Occipital lobe (tissue), 2 donors: ENCODE results near the gene NGEF. TPM values are rescaled to one million over a fixed set of nuclear protein-coding genes. Genes with fewer than 3 reads are reported as not detected.

Source experiments
- DNase-seq: peaks from one replicate; lab custom pipeline; 2025; lab: John Stamatoyannopoulos, UW
- total RNA-seq: library from RNA; depleted of rRNA; stranded (reverse); fragments of >200 nt; gene quantifications from one replicate; pipeline ENCODE4 v1.2.3, GENCODE V29; 2014

Gene NGEF
- total RNA-seq, 1 donor from 2014 or later: 22.8 TPM

DNA sequence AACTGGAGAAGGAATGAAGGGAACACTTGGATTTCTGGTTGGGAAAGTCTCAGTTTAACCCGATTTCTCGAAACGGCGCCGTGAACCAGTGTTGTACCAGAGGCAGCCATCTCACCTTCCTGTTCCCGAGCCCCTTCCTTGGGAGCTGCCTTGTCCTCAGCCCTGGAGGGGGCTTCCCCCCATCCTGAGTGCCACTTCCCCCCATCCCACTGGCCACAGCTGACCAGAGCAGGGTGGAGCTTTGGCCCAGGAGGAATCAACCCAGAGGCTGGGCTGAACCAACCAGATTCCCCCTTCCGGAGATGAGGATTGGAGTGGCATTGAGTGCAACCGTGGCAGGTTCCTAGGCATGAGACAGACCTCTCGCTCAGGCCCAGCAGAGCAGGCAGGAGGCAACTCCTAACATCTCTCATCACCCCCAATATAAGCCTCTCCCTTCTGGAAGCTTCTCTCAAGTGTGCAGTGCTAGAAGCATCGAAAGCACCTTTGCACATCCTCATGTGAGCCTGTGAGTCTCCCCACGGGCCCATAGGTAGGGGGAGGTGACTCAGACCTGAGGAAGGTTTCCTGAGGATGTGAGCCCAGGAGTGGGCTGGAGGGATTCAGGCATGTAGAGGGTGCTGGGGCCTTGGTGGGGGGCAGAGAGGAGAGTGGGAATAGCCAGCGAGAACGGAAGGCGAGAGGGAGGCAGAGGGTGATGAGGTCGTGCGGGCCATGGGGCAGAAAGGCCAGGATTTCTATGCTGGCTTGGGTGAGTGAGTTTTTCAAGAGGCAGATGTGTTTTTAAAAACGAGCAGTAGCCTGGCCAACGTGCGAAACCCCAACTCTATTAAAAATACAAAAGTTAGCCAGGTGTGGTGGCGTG lies 11.9 kb downstream of the NGEF start:
- no peak for DNase-seq

DNA sequence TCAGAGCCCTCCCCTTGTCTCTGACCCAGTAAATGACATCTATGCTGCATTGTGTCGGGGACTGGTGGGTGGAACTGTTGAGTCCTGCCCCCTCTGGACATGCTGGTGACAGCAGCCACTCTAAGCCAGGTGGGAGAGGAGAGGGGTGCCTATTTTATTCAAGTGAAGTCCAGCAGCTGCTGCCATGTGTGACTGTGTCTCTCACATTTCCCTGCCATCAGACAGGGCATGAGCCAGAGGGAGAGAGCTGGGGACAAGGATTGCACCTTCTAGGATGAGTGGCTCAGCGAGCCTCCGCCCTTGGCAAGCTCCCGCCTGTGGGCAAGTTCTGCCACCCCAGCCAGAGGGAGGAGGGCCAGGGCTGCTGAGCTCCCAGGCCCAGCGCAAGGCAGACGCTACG lies 13.7 kb downstream of the NGEF start:
- DNase-seq: no peak

DNA sequence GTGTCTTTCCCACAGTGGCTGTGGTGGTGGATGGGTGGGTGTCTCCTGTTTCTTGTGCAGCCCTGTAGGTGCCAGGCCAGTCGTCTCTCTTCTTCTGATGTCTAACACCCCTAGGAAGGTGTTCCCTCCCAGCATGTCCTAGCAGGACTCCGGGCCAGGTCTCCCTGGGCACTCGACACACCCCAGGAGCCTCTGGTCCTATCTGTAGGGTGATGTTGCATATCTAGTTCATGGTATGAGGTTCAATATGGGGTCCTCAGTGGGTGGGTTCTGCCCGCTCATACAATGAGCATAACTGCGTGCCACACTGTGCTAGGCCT lies 14.4 kb downstream of the NGEF start:
- no peak for DNase-seq

DNA sequence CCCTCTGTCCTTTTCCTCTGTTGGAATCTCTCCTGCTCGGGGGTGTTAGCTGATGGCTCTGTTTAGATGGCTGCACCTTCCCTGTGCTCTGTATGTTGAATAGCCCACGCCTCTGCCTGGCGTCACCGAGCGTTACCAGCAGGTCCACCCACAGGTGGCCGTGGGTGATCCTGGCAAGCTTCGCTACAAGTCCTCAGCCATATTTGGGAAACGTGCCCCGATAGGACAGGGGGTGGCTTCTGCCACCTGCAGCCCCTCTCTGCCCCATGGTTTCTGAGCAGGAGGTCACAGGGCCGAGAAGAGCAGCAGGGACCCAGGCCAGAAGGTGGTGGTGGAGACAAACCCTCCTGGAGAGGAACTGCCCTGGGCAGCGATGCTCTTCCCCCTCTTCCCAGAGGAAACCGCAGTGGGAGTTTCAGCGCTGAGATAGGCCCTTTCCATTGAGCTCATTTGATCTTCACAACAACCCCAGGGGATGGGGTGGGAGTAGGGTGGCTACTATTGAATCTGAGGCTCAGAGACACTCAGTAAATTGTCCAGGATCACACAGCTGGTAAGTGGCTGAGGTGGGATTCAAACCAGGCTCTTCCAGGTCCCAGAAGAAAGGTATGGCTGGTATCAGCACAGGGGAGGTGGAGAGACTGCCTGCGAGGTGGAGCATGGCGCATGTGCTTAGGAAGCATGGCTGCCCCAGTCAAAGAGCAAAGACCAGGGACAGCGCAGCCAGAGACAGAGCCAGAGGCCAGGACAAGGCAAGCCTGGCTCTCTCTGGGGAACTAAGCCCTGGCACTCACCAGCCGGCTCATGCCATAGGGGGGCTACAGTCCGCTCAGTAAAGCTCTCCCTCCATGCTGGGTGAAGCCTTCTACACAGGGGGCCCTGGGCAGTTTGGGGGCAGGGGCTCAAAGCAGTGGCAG lies 15.0 kb downstream of the NGEF start:
- peak; percentile 33 for DNase-seq

DNA sequence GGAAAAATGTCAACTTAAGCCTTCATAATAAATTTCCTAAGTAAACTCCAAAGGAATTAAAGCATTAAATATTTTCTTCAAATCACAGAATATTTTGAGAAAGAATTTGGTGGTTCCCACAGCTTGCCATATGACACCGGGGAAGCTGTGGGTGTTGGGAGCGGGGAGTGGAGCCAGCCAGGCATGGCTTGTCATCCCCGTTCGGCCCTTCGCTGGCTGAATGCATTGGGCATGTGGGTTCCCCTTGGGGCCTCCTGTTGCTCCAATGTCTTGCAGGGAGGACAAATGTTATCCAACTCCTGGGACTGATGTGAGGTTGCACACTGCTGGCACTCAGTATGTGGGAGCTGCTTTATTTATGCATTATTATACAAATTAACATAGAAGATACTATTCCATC lies 18.6 kb downstream of the NGEF start:
- no peak for DNase-seq

DNA sequence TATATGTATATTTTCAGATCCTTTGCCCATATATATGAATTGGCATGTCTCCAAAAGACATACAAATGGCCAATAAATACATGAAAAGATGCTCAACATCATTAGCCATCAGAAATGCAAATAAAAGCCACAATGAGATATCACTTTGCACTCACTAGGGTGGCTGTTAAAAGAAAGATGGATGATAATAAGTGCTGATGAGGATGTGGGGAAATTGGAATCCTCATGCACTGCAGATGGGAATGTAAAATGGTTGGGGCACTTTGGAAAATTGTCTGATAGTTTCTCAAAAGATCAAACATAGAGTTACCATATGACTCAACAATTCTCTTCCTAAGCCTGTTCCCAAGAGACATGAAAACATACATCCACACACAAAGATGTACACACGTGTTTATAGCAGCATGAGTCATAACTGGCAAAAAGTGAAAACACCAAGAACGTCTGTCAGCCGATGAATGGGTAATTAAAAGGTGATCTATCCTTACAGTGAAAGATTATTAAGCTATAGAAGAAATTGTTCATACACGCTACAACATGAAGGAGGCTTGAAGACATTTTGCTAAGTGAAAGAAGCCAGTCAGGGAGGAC lies 19.7 kb downstream of the NGEF start:
- no peak for DNase-seq

DNA sequence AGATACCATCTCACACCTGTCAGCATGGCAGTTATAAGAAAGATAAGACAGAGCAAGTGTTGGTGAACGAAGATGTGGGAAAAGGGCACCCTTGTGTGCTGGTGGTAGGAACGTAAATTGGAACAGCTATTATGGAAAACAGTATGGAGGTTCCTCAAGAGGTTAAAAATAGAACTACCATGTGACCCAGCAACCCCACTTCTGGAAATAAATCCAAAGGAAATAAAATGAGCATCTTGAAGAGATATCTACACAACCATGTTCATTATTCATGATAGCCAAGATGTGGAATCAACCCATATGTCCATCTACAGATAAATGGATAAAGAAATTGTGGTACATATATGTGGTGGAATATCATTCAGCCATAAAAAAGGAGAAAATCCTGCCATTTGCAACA lies 26.9 kb downstream of the NGEF start:
- DNase-seq: no peak

DNA sequence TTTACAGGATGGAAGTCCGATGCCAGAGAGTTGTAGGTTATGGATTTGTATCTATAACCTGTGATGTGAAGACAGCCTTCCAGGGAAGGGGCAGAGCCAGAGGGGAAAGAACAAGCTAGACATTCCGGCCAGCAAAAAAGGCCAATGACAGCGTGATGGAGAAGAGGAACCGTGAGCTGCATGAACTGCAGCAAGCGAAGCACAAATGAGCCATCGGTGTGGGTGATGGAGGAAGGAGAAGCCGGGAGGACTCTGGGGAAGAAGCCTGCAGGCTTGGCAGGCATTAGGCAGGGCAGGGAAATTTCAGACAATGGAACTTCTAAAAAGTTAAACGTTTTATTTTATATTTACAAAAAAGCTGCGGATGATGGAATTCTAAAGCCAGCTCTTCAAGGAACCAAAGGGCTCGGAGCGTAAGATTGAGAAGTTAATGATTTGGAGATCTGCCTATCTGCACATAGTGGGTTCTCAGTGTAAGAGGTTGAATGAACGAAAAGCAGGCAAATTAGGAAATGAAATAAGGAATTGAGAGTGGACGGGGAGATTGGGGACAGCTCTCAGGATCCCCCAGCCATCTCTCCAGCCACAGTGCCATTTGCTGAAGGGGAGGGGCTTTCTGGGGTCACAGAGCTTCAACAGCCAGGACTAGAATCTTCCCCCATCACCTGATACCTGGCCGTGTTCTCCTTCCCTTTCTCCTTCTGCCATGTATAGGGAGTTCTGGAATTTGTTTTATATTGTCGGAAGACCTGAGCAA lies 28.4 kb downstream of the NGEF start:
- no peak for DNase-seq

DNA sequence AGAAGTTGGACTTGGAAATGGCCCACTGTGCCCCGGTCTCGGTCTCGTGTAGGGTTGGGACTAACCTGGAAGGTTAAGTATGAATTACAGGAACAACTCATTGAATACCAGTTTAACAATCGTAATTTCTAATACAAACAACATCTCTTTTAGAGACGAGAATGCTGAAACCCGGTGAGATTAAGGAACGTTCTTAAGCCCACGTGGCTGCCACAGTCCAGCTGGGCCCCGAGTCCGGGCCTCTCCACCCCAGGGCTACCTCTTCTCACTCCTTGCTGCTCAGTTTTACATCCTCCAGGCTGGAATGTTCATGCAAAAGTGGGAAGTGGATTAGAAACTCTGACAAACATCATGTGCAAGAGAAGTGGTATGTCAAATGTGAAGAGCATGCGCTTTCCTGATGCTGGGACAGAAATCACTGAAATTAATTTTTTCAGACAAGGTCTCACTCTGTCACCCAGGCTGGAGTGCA lies 29.4 kb downstream of the NGEF start:
- DNase-seq: no peak

DNA sequence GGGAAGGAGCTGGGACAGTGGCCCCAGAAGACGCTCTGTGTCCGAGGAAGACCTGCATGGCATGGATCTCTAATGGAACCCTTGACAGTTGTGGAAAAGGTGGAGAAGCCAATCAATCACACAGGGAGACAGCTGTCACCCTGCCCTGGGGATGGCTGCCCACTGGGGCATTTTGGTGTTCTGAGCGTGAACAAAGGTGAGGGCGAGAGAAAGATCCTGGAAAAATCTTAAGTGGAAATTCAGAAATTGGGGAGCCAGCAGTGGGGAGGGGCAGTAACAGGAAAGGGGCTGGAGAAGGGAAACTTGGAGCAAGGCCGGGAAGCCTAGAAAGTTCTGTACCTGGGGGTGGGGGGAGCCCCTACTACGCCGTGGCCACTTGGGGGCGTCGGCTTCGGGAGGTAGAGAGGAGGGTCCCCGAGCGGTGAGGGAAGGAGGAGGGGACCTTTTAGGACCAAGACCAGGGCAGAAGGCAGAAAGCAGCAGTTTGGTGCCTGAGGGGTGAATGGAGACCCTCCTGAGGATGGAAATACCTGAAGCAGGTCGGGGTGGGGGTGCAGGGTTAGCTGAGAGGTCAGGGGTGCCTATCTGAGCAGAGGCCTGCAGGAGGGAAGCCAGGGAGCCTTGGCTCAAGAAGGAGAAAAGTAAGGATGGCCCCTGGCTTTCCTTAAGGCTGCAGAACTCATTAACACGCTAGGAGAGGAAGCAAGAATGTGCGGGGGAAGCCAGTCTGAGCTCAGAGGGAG lies 30.0 kb downstream of the NGEF start:
- no peak for DNase-seq

DNA sequence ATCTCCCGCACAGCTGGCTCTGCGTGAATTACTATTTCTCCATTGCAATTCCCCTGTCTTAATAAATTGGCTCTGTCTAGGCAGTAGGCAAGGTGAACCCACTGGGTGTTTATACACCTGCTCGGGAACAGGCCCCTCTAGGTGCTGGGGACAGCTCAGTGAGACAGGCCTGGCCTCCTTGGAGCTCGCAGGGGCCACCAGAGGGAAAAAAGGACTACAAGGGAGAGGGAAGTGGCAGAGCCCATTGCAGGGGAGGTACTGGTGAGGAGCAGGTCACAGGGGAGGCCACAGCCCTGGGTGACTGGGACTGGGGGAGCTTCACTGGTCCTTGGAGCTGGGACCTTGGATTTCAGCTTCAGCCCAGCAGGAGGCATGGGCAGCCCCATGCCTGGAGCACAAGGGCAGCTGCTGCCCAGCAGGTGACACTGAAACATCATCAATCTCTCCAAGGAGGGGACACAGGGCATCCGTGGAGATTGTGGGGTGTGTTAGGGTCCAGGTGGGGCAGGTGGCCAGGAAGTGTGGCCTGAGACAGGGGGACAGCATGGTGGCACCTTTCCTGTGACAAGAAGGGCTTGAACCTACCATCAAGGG lies 31.2 kb downstream of the NGEF start:
- DNase-seq: no peak

DNA sequence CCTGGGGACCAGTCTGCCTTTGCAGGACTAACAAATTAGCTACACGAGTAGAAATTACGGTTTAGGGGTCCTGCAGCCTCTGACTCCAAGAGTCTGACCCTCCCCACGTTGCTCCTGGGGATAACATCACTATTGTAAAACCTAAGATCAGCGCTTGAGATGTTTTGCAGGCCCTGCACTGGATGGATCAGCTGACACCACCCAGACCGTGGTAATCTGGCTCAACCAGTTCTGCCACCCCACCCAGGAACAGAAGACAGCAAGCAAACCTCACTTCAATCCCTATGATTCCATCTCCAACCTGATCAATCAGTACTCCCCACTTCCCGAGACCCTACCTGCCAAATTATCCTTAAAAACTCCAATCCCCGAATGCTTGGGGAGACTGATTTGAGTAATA lies 31.7 kb downstream of the NGEF start:
- no peak for DNase-seq

DNA sequence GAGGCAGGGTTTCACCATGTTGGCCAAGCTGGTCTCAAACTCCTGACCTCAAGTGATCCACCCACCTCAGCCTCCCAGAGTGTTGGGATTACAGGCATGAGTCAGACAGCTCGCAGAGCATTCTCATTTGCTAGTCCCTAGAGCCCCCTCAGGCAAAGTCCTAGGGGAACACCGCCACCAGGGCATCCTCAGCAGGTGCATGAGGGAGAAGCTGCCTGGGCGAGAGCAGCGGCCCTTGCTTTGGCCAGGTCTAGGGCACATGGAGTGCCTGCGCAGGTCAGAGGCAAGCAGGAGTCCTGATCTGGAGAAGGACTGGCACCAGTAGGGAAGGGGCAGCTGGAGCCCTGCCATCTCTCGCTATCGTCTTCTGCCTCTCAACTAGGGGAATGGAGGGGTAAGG lies 32.4 kb downstream of the NGEF start:
- no peak for DNase-seq

DNA sequence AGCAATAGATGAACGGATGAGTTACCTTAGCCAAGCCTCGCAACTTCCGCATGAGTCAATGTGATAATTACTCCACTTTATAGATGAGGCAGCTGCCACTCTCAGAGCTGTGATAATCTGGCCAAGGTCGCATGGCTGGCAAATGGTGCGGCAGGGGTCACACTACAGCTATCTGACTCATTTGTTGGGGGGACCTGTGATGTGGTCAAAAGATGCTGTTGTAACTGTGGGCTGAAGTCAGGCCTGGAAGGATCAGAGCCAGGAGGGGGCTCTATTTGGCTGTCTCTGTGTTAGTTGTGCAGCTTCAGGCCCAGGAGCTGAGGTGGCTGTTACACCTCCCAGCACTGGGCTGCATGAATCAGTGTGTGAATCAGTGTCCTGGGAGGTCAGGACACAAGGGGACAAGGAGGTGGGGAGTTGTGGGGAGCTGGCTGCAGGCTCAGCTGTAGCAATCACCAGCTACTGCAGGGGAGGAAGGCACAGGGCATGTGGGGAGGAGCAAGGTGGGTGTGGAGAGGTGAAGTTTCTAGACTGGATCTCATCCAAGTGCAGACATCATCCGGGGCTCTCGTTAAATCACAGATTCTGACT lies 33.1 kb downstream of the NGEF start:
- no peak for DNase-seq

DNA sequence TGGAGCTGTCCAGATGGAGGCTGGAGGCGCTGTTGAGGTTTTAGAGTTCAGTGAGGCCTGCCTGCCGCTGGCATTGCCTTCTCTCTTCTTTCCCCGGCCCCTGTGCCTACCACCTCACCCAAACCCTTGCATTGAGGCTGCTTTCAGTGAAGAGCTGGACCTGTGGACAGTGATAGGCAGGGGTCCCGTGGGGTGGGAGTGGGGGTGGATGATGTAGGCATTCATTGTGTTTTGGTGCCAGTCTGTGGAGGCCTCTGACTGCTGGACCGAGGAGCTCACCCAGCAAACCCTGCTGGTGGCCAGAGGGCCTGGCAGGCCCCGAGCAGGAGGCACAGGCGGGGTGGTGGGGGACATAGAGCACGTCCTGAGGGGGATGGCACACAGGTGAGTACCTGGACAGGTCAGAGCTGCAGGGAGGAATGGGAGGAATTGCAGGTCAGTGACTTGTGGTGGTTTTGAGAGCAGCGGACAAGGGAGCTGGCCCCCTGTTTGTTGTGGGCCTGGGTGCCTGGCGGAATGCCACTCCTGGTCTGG lies 35.6 kb downstream of the NGEF start:
- no peak for DNase-seq

DNA sequence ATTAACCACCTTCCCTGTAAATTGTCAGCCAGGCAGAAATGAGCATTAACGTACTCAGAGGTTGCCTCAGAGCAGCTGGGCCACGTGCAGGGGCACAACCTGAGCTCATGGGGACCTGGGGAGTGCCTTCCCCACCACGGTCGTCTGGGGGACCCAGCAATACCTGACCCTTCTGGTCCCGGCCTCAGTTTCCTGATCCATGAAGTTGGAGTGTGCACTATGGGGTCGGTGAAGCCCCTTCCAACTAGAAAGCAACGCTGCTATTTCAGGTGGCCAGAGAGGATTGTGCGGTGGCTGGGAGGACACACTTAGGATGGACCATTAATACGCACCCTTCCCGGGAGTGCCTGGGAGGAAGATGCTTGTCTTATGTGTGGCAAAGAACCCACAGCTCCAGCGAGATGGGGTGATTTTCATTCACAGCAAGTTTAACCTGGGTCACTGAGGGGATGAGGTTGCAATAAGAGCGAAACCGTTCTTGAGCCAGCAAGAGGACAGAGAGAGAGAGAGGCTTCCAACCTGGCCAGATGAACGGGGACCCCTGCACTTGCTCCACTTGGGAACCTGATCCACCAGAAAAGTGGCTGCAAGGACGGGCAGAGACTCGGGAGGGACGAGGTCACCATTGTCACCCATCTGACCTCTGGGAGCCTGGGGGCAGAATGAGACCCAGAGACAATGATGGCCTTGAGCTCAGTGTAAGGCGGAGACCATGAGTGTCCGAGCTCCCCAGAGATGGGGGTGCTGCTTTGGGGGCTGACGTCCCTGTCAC lies 36.2 kb downstream of the NGEF start:
- no peak for DNase-seq

DNA sequence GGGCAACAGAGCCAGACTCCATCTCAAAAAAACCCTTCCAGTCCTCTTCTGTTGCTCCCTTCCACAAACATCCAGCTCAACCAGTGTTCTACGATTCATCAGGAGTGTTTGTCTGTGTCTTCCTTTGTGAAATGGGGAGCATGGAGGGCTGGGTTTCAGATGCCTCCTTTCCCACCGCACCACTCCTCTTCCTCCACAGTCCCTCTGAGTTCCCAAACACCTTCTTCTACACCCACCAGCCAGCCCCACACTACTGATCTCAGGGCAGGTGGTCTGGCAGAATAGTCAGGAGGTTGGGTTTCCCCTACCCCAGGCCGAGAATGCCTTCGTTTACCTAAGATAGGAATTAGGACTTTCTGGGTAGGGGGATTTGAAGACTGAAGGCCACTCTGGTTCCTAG lies 36.9 kb downstream of the NGEF start:
- DNase-seq: no peak

DNA sequence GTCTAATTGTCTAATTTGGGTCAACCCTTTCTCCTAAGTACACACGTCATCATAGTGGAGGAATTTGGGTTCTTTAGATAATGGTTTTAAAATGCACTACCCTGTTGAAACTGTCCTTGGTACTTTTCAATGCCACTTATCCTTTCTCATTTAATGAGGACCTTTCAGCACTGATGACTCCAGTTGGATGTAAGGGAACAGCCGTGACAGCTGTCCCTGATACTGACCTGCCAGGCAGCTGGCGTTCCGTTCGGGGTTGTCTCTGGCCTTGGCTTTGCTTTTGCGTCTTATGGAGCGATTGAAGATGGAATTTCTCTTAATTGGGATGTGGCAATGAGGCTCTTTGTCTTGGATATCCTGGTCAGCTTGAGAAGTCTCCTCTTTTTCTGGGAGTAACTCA lies 38.7 kb downstream of the NGEF start:
- no peak for DNase-seq

DNA sequence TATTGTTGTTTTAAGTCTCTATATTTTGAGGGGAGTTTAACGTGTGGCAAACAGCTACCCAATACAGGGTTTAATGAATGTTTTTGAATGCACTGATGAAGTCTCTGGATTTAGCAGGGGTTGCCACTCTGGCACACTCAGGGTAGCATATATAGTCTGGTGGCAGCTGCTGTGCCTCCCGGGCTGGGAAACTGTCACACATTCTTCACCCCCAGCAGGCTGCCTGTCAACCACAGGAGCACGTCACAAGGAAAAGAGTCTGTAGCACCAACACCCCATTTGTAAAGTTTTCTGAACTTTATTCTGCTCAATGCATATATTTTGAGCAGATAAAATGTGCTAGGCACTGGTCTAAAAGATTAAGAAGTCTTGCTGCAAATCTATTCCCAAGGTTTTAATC lies 39.3 kb downstream of the NGEF start:
- no peak for DNase-seq
